DOHH2 (cell line): Measurements from ENCODE around the gene CCDC102A.

Experiments used
- CTCF ChIP-seq: fragments of 200-600 bp; sonication (generic); IDR thresholded peaks from one replicate; pipeline ENCODE4 v1.5.1; 2014; ENCODE audit warnings: antibody characterized with exemption, mild to moderate bottlenecking, low read depth, low read length; ENCODE audit not compliant: poor library complexity, severe bottlenecking
- EZH2phosphoT487 ChIP-seq: fragments of 200-600 bp; sonication (generic); IDR thresholded peaks from 2 replicates; pipeline ENCODE4 v1.6.1; 2017; ENCODE audit warnings: borderline replicate concordance, mild to moderate bottlenecking, antibody characterized with exemption, low read length, moderate library complexity, mixed read lengths

DNA sequence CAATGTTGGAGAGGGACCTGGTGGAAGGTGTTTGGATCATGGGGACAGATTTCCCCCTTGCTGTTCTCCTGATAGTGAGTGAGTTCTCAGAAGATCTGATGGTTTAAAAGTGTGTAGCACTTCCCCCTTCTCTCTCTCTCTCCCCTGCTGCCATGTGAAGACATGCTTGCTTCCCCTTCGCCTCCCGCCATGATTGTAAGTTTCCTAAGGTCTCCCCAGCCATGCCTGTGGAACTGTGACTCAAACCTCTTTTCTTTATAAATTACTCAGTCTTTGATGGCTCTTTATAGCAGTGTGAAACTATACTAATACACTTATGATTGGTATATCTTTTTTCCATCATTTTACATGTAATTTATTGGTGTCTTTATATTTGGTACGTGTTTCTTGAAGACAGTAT, 19.5 kb upstream of the CCDC102A start:
- TF ChIP-seq EZH2phosphoT487: no peak
- TF ChIP-seq CTCF: no peak
